Ovary (tissue), 9 donors: Measurements from ENCODE around the gene C5AR2. TPM values are rescaled to one million over a fixed set of nuclear protein-coding genes. Genes with fewer than 3 reads are reported as not detected.

Experiments used
- DNase-seq, 5 donors: peaks; one replicate each; pipeline ENCODE4 v3.0.0-alpha.2; 2019 to 2020
- H3K27ac ChIP-seq, 2 donors: fragments of 200-600 bp; one replicate each; pipeline versions ENCODE4 v1.5.1 to v1.8.0; 2019 to 2022
- H3K27me3 ChIP-seq: fragments of 200-600 bp; one replicate; pipeline ENCODE4 v1.8.0; 2022
- H3K36me3 ChIP-seq: fragments of 200-600 bp; sonication (generic); one replicate; pipeline ENCODE4 v1.5.1; 2019
- H3K4me1 ChIP-seq: one replicate; pipeline ENCODE4 v1.8.1; 2013; ENCODE audit warnings: mild to moderate bottlenecking, moderate library complexity; ENCODE audit not compliant: insufficient read depth
- H3K4me3 ChIP-seq: fragments of 200-600 bp; sonication (generic); one replicate; pipeline ENCODE4 v1.5.1; 2017
- H3K9me3 ChIP-seq, 2 donors: fragments of 200-600 bp in 1 of 2; sonication (generic) in 1 of 2; one replicate each; pipeline versions ENCODE4 v1.5.1 to v1.8.1; 2013 to 2019; ENCODE audit warnings: mild to moderate bottlenecking in 1 of 2, moderate library complexity in 1 of 2
- CTCF ChIP-seq, 3 donors: fragments of 450-650 bp in 2 of 3; fragments of 200-600 bp in 1 of 3; IDR thresholded peaks; one replicate each; pipeline versions ENCODE4 v1.5.1 to v1.8.0; 2016 to 2022; ENCODE audit warnings: antibody characterized with exemption in 3 of 3, mild to moderate bottlenecking in 1 of 3
- EP300 ChIP-seq: sonication (generic); formaldehyde crosslinking; IDR thresholded peaks from one replicate; pipeline ENCODE4 v1.6.1; 2017; ENCODE audit warnings: antibody characterized with exemption
- POLR2A ChIP-seq: fragments of 450-650 bp; IDR thresholded peaks from one replicate; pipeline ENCODE4 v1.6.1; 2017; ENCODE audit warnings: antibody characterized with exemption, mild to moderate bottlenecking, moderate library complexity
- WGBS, 3 donors: extraction: QIAGEN DNeasy Blood & Tissue Kit in 1 of 3; methylation state at CpG; one replicate each; pipeline versions ENCODE4 v1.1.5 to v1.1.7; 2013 to 2017; 5-methylcytosine and 5-hydroxymethylcytosine counted together
- intact Hi-C, 4 donors: fragments of 100-400 bp; cut with DNase I; formaldehyde crosslinking; loops; one replicate each; pipeline versions ENCODE4 v1.11.0 to v1.15.1; 2022 to 2023
- polyA plus RNA-seq, 2 donors: library from polyadenylated mRNA; stranded (reverse); fragments of 200-250 nt in 1 of 2; fragments of 350-450 nt in 1 of 2; fragmentation: Illumina TruSeq in 1 of 2; extraction: RNeasy Lipid Tissue Mini Kit (QIAGEN cat#74804) in 1 of 2; gene quantifications; one replicate each; pipeline ENCODE4 v1.2.3, GENCODE V29; 2013 to 2014
- total RNA-seq, 7 donors: library from RNA; depleted of rRNA in 2 of 7; stranded (reverse); fragments of >200 nt in 2 of 7; fragmentation: NEBNext Ultra II Directional in 3 of 7; extraction: Animal tissue kit (Norgen Biotek cat#: 25700) in 3 of 7; gene quantifications; one replicate each; pipeline versions ENCODE4 v1.1.0 to v1.2.4, GENCODE V29; 2016 to 2023
- donor health status: DM: no; HTN: no; CAD: no; lungs with moderate emphysema.
- donor health status: DM: no; HTN: no; CAD: no.
- donor health status: Bipolar disorder and iron deficiency.
- donor health status: DM: yes; HTN: yes; CAD: no.
- donor health status: DM: no; HTN: no; CAD: no.
- donor health status: DM: yes; HTN: yes; CAD: no.

Gene C5AR2
- total and polyA plus RNA-seq, 9 donors: 0.41 to 3.9 (median 1.2) TPM

GRCh38 chr19:47352095-47352494, 20.1 kb downstream of the C5AR2 start:
- Histone ChIP-seq H3K4me3 (no peak overlapping the region), H3K9me3 (no peaks in the 10 kb centered on the region), H3K36me3 (no peaks in the 10 kb centered on the region), H3K27me3 (no peaks in the 10 kb centered on the region), H3K27ac (no peak overlapping the region), H3K4me1 (peaks cover 4% of the 10 kb centered on the region)
- no peak for DNase-seq
- 56 to 64% (median 61%) methylated on average over 2 of the region's 2 CpGs for WGBS, 3 donors
- intact Hi-C loops: no loop called here
- TF ChIP-seq EP300: no peak
- no peak for TF ChIP-seq CTCF (IDR thresholded peaks at IDR 0.05)
- no peak for TF ChIP-seq POLR2A

- TF ChIP-seq EP300 (no peak), CTCF (IDR thresholded peaks at IDR 0.05) (no peak), POLR2A (no peak)
- Histone ChIP-seq H3K9me3 (no peaks in the 10 kb centered on the region), H3K27ac (no peak overlapping the region), H3K36me3 (no peaks in the 10 kb centered on the region), H3K4me1 (peaks cover 4% of the 10 kb centered on the region), H3K4me3 (no peak overlapping the region), H3K27me3 (no peaks in the 10 kb centered on the region)
- intact Hi-C loops: no loop called here
- no peak for DNase-seq
- WGBS, 3 donors: 86 to 88% (median 86%) methylated on average over 24 of the region's 24 CpGs
These were observed 21.3 kb downstream of the C5AR2 start for GRCh38 chr19:47353307-47353712.

- Histone ChIP-seq H3K9me3 (no peaks in the 10 kb centered on the region), H3K4me1 (no peaks in the 10 kb centered on the region), H3K4me3 (no peak overlapping the region), H3K36me3 (no peaks in the 10 kb centered on the region), H3K27ac (no peak overlapping the region), H3K27me3 (no peaks in the 10 kb centered on the region)
- intact Hi-C loops: no loop called here
- WGBS, 3 donors: 93 to 96% (median 95%) methylated on average over 6 of the region's 6 CpGs
- TF ChIP-seq EP300 (no peak), POLR2A (no peak)
- no peak for DNase-seq
These were observed 24.9 kb downstream of the C5AR2 start for GRCh38 chr19:47356900-47357299.

- TF ChIP-seq CTCF (IDR thresholded peaks at IDR 0.05) (no peak), POLR2A (no peak), EP300 (no peak)
- DNase-seq: no peak
- H3K9me3 ChIP-seq: no peaks in the 10 kb centered on the region
- 93 to 98% (median 94%) methylated on average over 27 to 28 of the region's 28 CpGs for WGBS, 3 donors
- H3K27me3 ChIP-seq: no peaks in the 10 kb centered on the region
- no peak overlapping the region for H3K4me3 ChIP-seq
- no peak overlapping the region for H3K27ac ChIP-seq
- H3K4me1 ChIP-seq: no peaks in the 10 kb centered on the region
- intact Hi-C loops: no loop called here
- H3K36me3 ChIP-seq: no peaks in the 10 kb centered on the region
These were observed 26.1 kb downstream of the C5AR2 start for GRCh38 chr19:47357788-47358680.

- no peak for DNase-seq
- H3K27ac ChIP-seq: no peak overlapping the region
- H3K36me3 ChIP-seq: no peaks in the 10 kb centered on the region
- H3K4me1 ChIP-seq: no peaks in the 10 kb centered on the region
- WGBS, 3 donors: 82 to 88% (median 83%) methylated on average over 6 of the region's 6 CpGs
- no peak overlapping the region for H3K4me3 ChIP-seq
- intact Hi-C loops: no loop called here
- no peak for TF ChIP-seq EP300
- TF ChIP-seq CTCF (IDR thresholded peaks at IDR 0.05): no peak
- no peak for TF ChIP-seq POLR2A
- no peaks in the 10 kb centered on the region for H3K9me3 ChIP-seq
- H3K27me3 ChIP-seq: no peaks in the 10 kb centered on the region
These were observed 27.0 kb downstream of the C5AR2 start for GRCh38 chr19:47358936-47359335.
